Measurements from ENCODE around the gene DHRS1.

The DHRS1 gene

DNA sequence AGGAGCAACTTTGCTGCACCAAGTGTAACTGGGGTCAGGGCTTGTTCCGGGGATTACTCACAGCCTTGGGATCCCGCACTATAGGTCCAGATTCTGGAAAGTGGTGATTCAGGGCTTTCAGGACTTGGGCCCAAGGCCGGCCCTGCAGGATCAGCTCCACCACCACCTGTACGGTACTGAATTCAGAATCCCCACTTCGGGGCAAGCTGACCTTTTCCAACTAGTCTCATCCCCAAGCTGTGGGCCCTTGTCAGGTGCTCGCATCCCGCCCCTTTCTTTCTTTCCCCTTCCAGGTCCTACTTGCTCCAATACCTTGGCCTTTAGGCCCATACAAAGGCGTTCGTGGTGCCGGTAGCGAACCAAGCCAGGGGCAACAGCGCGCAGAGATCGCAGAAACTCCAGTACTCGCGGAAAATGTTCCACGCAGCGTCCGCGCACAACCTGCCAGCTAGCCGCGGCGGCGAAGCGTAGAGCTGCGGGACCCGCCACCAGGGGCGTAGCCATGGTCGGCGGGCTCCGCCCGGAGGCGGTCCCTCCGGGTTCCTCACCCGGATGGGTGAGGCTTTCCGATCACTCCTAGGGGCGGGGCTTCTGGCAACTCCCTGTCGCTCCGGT is 57.6 kb downstream of the DHRS1 start:
- DNase-seq, result peak; percentile 97
